IMR-90 (cell line): ENCODE data around the gene KRT36. TPM values are rescaled to one million over a fixed set of nuclear protein-coding genes. Genes with fewer than 3 reads are reported as not detected.

Experiments used
- ATAC-seq: fragments of 200-7000 bp; cut with Tn5 transposase; 2 replicates; pipeline ENCODE4 v1.9.1; 2020; ENCODE audit warnings: low read depth, mild to moderate bottlenecking, moderate library complexity
- BruUV-seq: library from RNA; stranded (reverse); fragments of 400-500 nt; replicated peaks from 2 replicates; lab custom pipeline; 2021; lab: Mats Ljungman, UMichigan
- CTCF ChIA-PET: fragments of 300-600 bp; formaldehyde crosslinking; extraction: SDS; loops from one replicate; lab custom pipeline; 2021; ENCODE audit warnings: antibody characterized with exemption; lab: Yijun Ruan, JAX
- POLR2A ChIA-PET: fragments of 300-600 bp; sonication (Branson Sonifier 250); formaldehyde crosslinking; loops from one replicate; lab custom pipeline; 2022; ENCODE audit warnings: antibody characterized with exemption; ENCODE audit not compliant: unreplicated experiment; lab: Charles Lee
- DNase-seq: peaks from one replicate; pipeline ENCODE4 v3.0.0; 2013
- H2AFZ ChIP-seq: replicated peaks from 2 replicates; pipeline ENCODE3; 2013; ENCODE audit warnings: low read length, mild to moderate bottlenecking; ENCODE audit not compliant: poor library complexity
- H2AK5ac ChIP-seq: 2 replicates; pipeline ENCODE4 v1.6.1; 2013; ENCODE audit warnings: low read depth, low read length, inconsistent platforms
- H2AK9ac ChIP-seq: replicated peaks from 2 replicates; pipeline ENCODE3; 2013; ENCODE audit warnings: mild to moderate bottlenecking, low read depth, low read length, moderate library complexity; ENCODE audit not compliant: poor library complexity
- H2BK120ac ChIP-seq: 2 replicates; pipeline ENCODE4 v1.6.1; 2013; ENCODE audit warnings: low read depth, low read length, inconsistent platforms
- H2BK15ac ChIP-seq: 3 replicates; pipeline ENCODE4 v1.6.1; 2013; ENCODE audit warnings: low read depth, low read length, inconsistent platforms
- H2BK20ac ChIP-seq: 2 replicates; pipeline ENCODE4 v1.6.1; 2013; ENCODE audit warnings: low read depth, mild to moderate bottlenecking, inconsistent platforms, low read length, moderate library complexity
- H2BK5ac ChIP-seq: 2 replicates; pipeline ENCODE4 v1.6.1; 2013; ENCODE audit warnings: mild to moderate bottlenecking, low read depth, low read length, inconsistent platforms; ENCODE audit not compliant: poor library complexity, severe bottlenecking
- H3K14ac ChIP-seq: replicated peaks from 2 replicates; pipeline ENCODE4 v1.6.1; 2013; ENCODE audit warnings: low read depth, low read length, inconsistent platforms
- H3K18ac ChIP-seq: 2 replicates; pipeline ENCODE4 v1.6.1; 2013; ENCODE audit warnings: low read depth, low read length, control low read depth
- H3K23ac ChIP-seq: 2 replicates; pipeline ENCODE4 v1.6.1; 2013; ENCODE audit warnings: low read depth, low read length, inconsistent platforms
- H3K27ac ChIP-seq: 2 replicates; pipeline ENCODE4 v1.5.1; 2013; ENCODE audit warnings: mild to moderate bottlenecking, control low read depth, low read length; ENCODE audit not compliant: insufficient read depth
- H3K27me3 ChIP-seq: 2 replicates; pipeline ENCODE4 v1.6.1; 2013; ENCODE audit warnings: low read length; ENCODE audit not compliant: control insufficient read depth, insufficient read depth
- H3K36me3 ChIP-seq: 2 replicates; pipeline ENCODE4 v1.6.1; 2013; ENCODE audit warnings: low read length, mixed read lengths; ENCODE audit not compliant: control insufficient read depth, insufficient read depth
- H3K4ac ChIP-seq: 2 replicates; pipeline ENCODE4 v1.6.1; 2013; ENCODE audit warnings: low read depth, low read length, inconsistent platforms
- H3K4me1 ChIP-seq: 2 replicates; pipeline ENCODE4 v1.6.1; 2013; ENCODE audit warnings: low read length, mixed read lengths; ENCODE audit not compliant: control insufficient read depth, insufficient read depth
- H3K4me2 ChIP-seq: 2 replicates; pipeline ENCODE4 v1.6.1; 2013; ENCODE audit warnings: low read depth, mild to moderate bottlenecking, control low read depth, low read length, moderate library complexity
- H3K4me3 ChIP-seq: 2 replicates; pipeline ENCODE4 v1.5.1; 2013; ENCODE audit warnings: low read depth, mild to moderate bottlenecking, control low read depth, low read length, moderate library complexity; ENCODE audit not compliant: insufficient read depth
- H3K56ac ChIP-seq: 2 replicates; pipeline ENCODE4 v1.6.1; 2013; ENCODE audit warnings: low read length, inconsistent platforms; ENCODE audit not compliant: insufficient read depth; ENCODE audit errors: extremely low read depth
- H3K79me1 ChIP-seq, 2 experiments: 2 replicates each; pipeline ENCODE4 v1.6.1; 2013; ENCODE audit warnings: low read length in 2 of 2, inconsistent platforms in 1 of 2, low read depth in 1 of 2
- H3K9ac ChIP-seq: 2 replicates; pipeline ENCODE4 v1.6.1; 2013; ENCODE audit warnings: low read depth, low read length, control low read depth
- H3K9me1 ChIP-seq: 2 replicates; pipeline ENCODE4 v1.6.1; 2013; ENCODE audit warnings: low read length, inconsistent platforms; ENCODE audit not compliant: insufficient read depth
- H3K9me3 ChIP-seq: 2 replicates; pipeline ENCODE4 v1.6.1; 2013; ENCODE audit warnings: low read length; ENCODE audit not compliant: control insufficient read depth, insufficient read depth
- H4K20me1 ChIP-seq: 2 replicates; pipeline ENCODE4 v1.6.1; 2013; ENCODE audit warnings: low read length, inconsistent platforms; ENCODE audit not compliant: insufficient read depth
- H4K5ac ChIP-seq: 2 replicates; pipeline ENCODE4 v1.6.1; 2013; ENCODE audit warnings: mild to moderate bottlenecking, low read depth, low read length, control low read depth
- H4K8ac ChIP-seq, 2 experiments: 2 replicates each; pipeline ENCODE4 v1.6.1; 2013; ENCODE audit warnings: low read depth in 2 of 2, low read length in 2 of 2, control low read depth in 1 of 2, inconsistent platforms in 1 of 2
- H4K91ac ChIP-seq: 2 replicates; pipeline ENCODE4 v1.6.1; 2013; ENCODE audit warnings: low read depth, low read length, inconsistent platforms; ENCODE audit not compliant: insufficient read depth
- CEBPB ChIP-seq: IDR thresholded peaks from 2 replicates; pipeline ENCODE4 v1.6.1; 2012; ENCODE audit warnings: low read depth, low read length, improper control_type of control experiment
- CHD1 ChIP-seq: IDR thresholded peaks from 2 replicates; pipeline ENCODE4 v1.6.1; 2012; ENCODE audit warnings: low read depth, low read length, improper control_type of control experiment
- FOS ChIP-seq: fragments of 150-350 bp; IDR thresholded peaks from 2 replicates; pipeline ENCODE4 v1.6.1; 2016; ENCODE audit warnings: low read depth, low read length
- MAFK ChIP-seq: IDR thresholded peaks from 2 replicates; pipeline ENCODE4 v1.6.1; 2012; ENCODE audit warnings: low read depth, low read length, improper control_type of control experiment
- MAZ ChIP-seq: IDR thresholded peaks from 2 replicates; pipeline ENCODE4 v1.6.1; 2012; ENCODE audit warnings: low read depth, mild to moderate bottlenecking, low read length, improper control_type of control experiment, moderate library complexity, borderline replicate concordance
- NFE2L2 ChIP-seq: fragments of 150-350 bp; IDR thresholded peaks from 2 replicates; pipeline ENCODE4 v1.6.1; 2016; ENCODE audit warnings: low read depth, mild to moderate bottlenecking, low read length
- POLR2A ChIP-seq: IDR thresholded peaks from 2 replicates; pipeline ENCODE4 v1.6.1; 2012; ENCODE audit warnings: mild to moderate bottlenecking, low read depth, low read length
- RAD21 ChIP-seq: IDR thresholded peaks from 2 replicates; pipeline ENCODE4 v1.6.1; 2012; ENCODE audit warnings: low read length, improper control_type of control experiment
- RCOR1 ChIP-seq: IDR thresholded peaks from 2 replicates; pipeline ENCODE4 v1.6.1; 2012; ENCODE audit warnings: mild to moderate bottlenecking, low read length, improper control_type of control experiment; ENCODE audit not compliant: insufficient replicate concordance
- RFX5 ChIP-seq: IDR thresholded peaks from 2 replicates; pipeline ENCODE4 v1.8.0; 2012; ENCODE audit warnings: low read depth, mild to moderate bottlenecking, low read length, moderate library complexity
- SMC3 ChIP-seq: fragments of 150-350 bp; IDR thresholded peaks from 2 replicates; pipeline ENCODE4 v1.6.1; 2016; ENCODE audit warnings: low read depth, mild to moderate bottlenecking, antibody characterized with exemption, low read length, moderate library complexity
- USF2 ChIP-seq: fragments of 150-350 bp; IDR thresholded peaks from 2 replicates; pipeline ENCODE4 v1.6.1; 2017; ENCODE audit warnings: mild to moderate bottlenecking, antibody characterized with exemption, low read length, low read depth
- WGBS, 2 experiments: methylation state at CpG; one replicate each; pipeline versions ENCODE4 v1.1.5 to v1.1.7; 2013; ENCODE audit warnings: missing lambda C conversion rate in 2 of 2; ENCODE audit not compliant: insufficient read length in 1 of 2; ENCODE audit errors: extremely low coverage in 2 of 2; 5-methylcytosine and 5-hydroxymethylcytosine counted together
- dilution Hi-C: fragments of 300-500 bp; cut with HindIII; formaldehyde crosslinking; loops from one replicate; pipeline ENCODE4 v1.14.3; 2018; ENCODE audit warnings: low sequenced_read_pairs; ENCODE audit not compliant: unreplicated experiment
- in situ Hi-C: fragments of 300-500 bp; cut with MboI; formaldehyde crosslinking; loops from 3 replicates; pipeline ENCODE4 v1.14.3; 2019; ENCODE audit warnings: low sequenced_read_pairs, inconsistent platforms, mixed read lengths
- intact Hi-C: fragments of 100-400 bp; cut with micrococcal nuclease; formaldehyde crosslinking; loops from 2 replicates; pipeline ENCODE4 v1.10.0; 2022
- polyA plus RNA-seq, 3 experiments: library from polyadenylated mRNA; depleted of rRNA; stranded (reverse); fragments of >200 nt; gene quantifications; 2 replicates each; pipeline ENCODE4 v1.2.3, GENCODE V29; 2012; ENCODE audit warnings: low replicate concordance in 1 of 3
- total RNA-seq: library from RNA; depleted of rRNA; stranded (reverse); fragments of >200 nt; gene quantifications from 2 replicates; pipeline ENCODE4 v1.2.3, GENCODE V29; 2012

Gene KRT36
- total and polyA plus RNA-seq, 2 of the 4 experiments (the other 2 are of a cell fraction): not detected

GRCh38 chr17:41448506-41448905 is 41.2 kb downstream of the KRT36 start:
- Histone ChIP-seq H3K14ac (0 out of 2 replicates have a peak overlapping the region, but pooled peaks have one; percentile 37), H4K5ac (no peak overlapping the region; the same call in 1 of the 2 replicates), H3K4me3 (no peak overlapping the region), H4K8ac (no peak overlapping the region), H3K27me3 (no peaks in the 10 kb centered on the region; the same call in 1 of the 2 replicates), H2BK120ac (peak overlapping the region; percentile 45; the same call in 1 of the 2 replicates), H2BK15ac (peak overlapping the region; percentile 11; the same call in 1 of the 3 replicates), H3K27ac (no peak overlapping the region), H3K9me3 (peaks cover 14% of the 10 kb centered on the region), H3K4me1 (peaks cover 8% of the 10 kb centered on the region), H4K91ac (peak overlapping the region; percentile 44; the same call in 1 of the 2 replicates), H3K79me1 (no peaks in the 10 kb centered on the region), H3K36me3 (no peaks in the 10 kb centered on the region), H2AFZ (no peak overlapping the region), H3K4ac (no peak overlapping the region; the same call in 1 of the 2 replicates), H4K20me1 (no peaks in the 10 kb centered on the region), H3K56ac (no peak overlapping the region), H2BK5ac (no peak overlapping the region), H3K9ac (no peak overlapping the region), H2AK9ac (no peak overlapping the region), H3K4me2 (no peak overlapping the region), H2BK20ac (peak overlapping the region; percentile 14; the same call in 1 of the 2 replicates), H3K9me1 (peaks cover 5% of the 10 kb centered on the region), H2AK5ac (peak overlapping the region; percentile 3; the same call in 1 of the 2 replicates), H3K23ac (no peak overlapping the region), H3K18ac (peak overlapping the region; percentile 38; the same call in 1 of the 2 replicates)
- ATAC-seq: no peak
- in situ Hi-C loops: no loop called here
- no peak for DNase-seq
- WGBS, 2 experiments: 80% methylated on average over 1 of the region's 2 CpGs; no CpG with 5 or more reads in 1 of the 2 experiments
- POLR2A ChIA-PET: no interaction called here
- dilution Hi-C loops: no loop called here
- no TSS peak for BruUV-seq
- CTCF ChIA-PET: no interaction called here
- intact Hi-C loops: no loop called here
- TF ChIP-seq FOS (no peak), NFE2L2 (no peak), CHD1 (no peak), MAZ (no peak), RFX5 (no peak), RCOR1 (no peak), CEBPB (no peak), RAD21 (no peak), MAFK (no peak), SMC3 (no peak), POLR2A (no peak), USF2 (no peak)
